Smooth muscle cell (in vitro differentiated cells): ENCODE results near the gene MIP. TPM values are rescaled to one million over a fixed set of nuclear protein-coding genes. Genes with fewer than 3 reads are reported as not detected.

Source experiments
- DNase-seq: peaks from one replicate; lab custom pipeline; 2025; ENCODE audit not compliant: unreplicated experiment; lab: John Stamatoyannopoulos, UW
- H2AFZ ChIP-seq: fragments of 200-600 bp; sonication (generic); 2 replicates; pipeline ENCODE4 v1.6.0; 2016; ENCODE audit warnings: antibody characterized with exemption, low read depth, mild to moderate bottlenecking
- H3F3A ChIP-seq: fragments of 200-600 bp; sonication (generic); 2 replicates; pipeline ENCODE4 v1.6.0; 2017; ENCODE audit warnings: antibody characterized with exemption, low read depth
- H3K27ac ChIP-seq: fragments of 200-600 bp; sonication (generic); 2 replicates; pipeline ENCODE4 v1.5.1; 2016; ENCODE audit warnings: low read depth, mild to moderate bottlenecking
- H3K27me3 ChIP-seq: fragments of 200-600 bp; sonication (generic); 2 replicates; pipeline ENCODE4 v1.6.1; 2016; ENCODE audit warnings: low read depth, mild to moderate bottlenecking
- H3K36me3 ChIP-seq: fragments of 200-600 bp; sonication (generic); 2 replicates; pipeline ENCODE4 v1.5.1; 2016; ENCODE audit warnings: low read depth
- H3K4me1 ChIP-seq: fragments of 200-600 bp; sonication (generic); 2 replicates; pipeline ENCODE4 v1.5.1; 2016; ENCODE audit warnings: low read depth
- H3K4me2 ChIP-seq: fragments of 200-600 bp; sonication (generic); 2 replicates; pipeline ENCODE4 v1.6.0; 2016; ENCODE audit warnings: mild to moderate bottlenecking
- H3K4me3 ChIP-seq: fragments of 200-600 bp; sonication (generic); 2 replicates; pipeline ENCODE4 v1.5.1; 2016; ENCODE audit warnings: mild to moderate bottlenecking
- H3K79me2 ChIP-seq: fragments of 200-600 bp; sonication (generic); 2 replicates; pipeline ENCODE4 v1.6.0; 2016; ENCODE audit warnings: low read depth, mild to moderate bottlenecking
- H3K9ac ChIP-seq: fragments of 200-600 bp; sonication (generic); 2 replicates; pipeline ENCODE4 v1.6.0; 2016; ENCODE audit warnings: low read depth
- H3K9me3 ChIP-seq: fragments of 200-600 bp; sonication (generic); replicated peaks from 2 replicates; pipeline ENCODE4 v1.5.1; 2016; ENCODE audit warnings: low read depth
- H4K20me1 ChIP-seq: fragments of 200-600 bp; sonication (generic); 2 replicates; pipeline ENCODE4 v1.6.0; 2016; ENCODE audit warnings: low read depth
- WGBS: methylation state at CpG from one replicate; pipeline ENCODE4 v1.1.7; 2016; ENCODE audit warnings: low lambda C conversion rate; 5-methylcytosine and 5-hydroxymethylcytosine counted together
- polyA plus RNA-seq: library from polyadenylated mRNA; unstranded; fragments of >200 nt; fragmentation: Nextera tagmentation; extraction: Ambion mirVana; gene quantifications from 2 replicates; pipeline ENCODE4 v1.2.1, GENCODE V29; 2016
- total RNA-seq: library from RNA; depleted of rRNA; stranded (reverse); fragments of >200 nt; gene quantifications from 2 replicates; pipeline ENCODE4 v1.2.3, GENCODE V29; 2014
- TF ChIP-seq, protein P1 (sequence below): fragments of 200-600 bp; sonication (generic); IDR thresholded peaks from 2 replicates; pipeline ENCODE4 v1.5.1; 2017; ENCODE audit warnings: borderline replicate concordance, mild to moderate bottlenecking, antibody characterized with exemption; ENCODE audit not compliant: insufficient read depth, poor library complexity, severe bottlenecking

MIP gene
- total and polyA plus RNA-seq, 2 experiments from 2014 or later = not detected

DNA sequence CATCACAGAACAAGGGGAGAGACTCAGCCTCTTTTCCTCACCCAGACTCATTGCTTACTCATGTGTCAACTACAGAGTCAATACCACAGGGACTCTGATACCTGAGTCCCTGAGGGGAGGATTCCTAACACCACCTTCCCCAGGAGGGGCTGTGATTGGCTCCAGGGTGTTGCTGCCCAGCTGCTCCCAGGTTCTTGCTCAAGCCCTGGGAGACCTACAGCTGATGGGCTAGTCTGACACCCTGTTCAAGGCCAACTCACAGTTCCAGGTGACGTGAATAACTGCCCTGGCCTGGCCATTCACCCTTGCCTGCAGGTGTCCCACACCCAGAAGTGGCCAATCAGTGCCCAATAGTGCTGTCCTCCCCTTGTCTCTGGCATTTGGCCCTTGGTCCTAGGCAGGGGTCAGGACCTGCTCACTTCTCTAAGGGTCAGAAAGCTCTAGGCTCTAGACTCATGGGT is 22.5 kb upstream of the MIP start:
- Histone ChIP-seq H3K4me3 (no peak overlapping the region), H3F3A (no peaks in the 10 kb centered on the region), H3K4me1 (no peaks in the 10 kb centered on the region), H3K9ac (no peak overlapping the region), H4K20me1 (no peaks in the 10 kb centered on the region), H2AFZ (no peak overlapping the region), H3K36me3 (no peaks in the 10 kb centered on the region), H3K9me3 (no peaks in the 10 kb centered on the region), H3K4me2 (no peak overlapping the region), H3K27ac (no peak overlapping the region), H3K79me2 (no peaks in the 10 kb centered on the region), H3K27me3 (no peaks in the 10 kb centered on the region)
- TF ChIP-seq, protein P1, sequence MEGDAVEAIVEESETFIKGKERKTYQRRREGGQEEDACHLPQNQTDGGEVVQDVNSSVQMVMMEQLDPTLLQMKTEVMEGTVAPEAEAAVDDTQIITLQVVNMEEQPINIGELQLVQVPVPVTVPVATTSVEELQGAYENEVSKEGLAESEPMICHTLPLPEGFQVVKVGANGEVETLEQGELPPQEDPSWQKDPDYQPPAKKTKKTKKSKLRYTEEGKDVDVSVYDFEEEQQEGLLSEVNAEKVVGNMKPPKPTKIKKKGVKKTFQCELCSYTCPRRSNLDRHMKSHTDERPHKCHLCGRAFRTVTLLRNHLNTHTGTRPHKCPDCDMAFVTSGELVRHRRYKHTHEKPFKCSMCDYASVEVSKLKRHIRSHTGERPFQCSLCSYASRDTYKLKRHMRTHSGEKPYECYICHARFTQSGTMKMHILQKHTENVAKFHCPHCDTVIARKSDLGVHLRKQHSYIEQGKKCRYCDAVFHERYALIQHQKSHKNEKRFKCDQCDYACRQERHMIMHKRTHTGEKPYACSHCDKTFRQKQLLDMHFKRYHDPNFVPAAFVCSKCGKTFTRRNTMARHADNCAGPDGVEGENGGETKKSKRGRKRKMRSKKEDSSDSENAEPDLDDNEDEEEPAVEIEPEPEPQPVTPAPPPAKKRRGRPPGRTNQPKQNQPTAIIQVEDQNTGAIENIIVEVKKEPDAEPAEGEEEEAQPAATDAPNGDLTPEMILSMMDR = no peak
- 94% methylated on average over 1 of the region's 1 CpG for WGBS
- DNase-seq = no peak

DNA sequence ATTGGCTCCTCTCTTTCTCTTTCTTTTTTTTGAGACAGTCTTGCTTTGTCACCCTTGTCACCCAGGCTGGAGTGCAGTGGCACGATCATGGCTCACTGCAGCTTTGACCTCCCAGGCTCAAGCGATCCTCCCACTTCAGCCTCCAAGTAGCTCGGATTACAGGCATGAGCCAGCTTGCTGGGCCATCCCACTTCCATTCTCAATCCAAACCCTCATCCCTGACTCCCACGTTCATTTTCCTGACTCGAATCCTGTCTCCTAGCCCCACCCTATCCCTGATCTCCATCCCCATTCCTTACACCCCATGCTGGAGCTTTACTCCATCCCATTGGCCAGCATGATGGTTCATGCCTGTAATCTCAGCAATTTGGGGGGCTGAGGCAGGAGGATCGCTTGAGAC is 21.7 kb upstream of the MIP start:
- Histone ChIP-seq H3K4me2 (no peak overlapping the region), H3K4me1 (no peaks in the 10 kb centered on the region), H3F3A (no peaks in the 10 kb centered on the region), H3K79me2 (no peaks in the 10 kb centered on the region), H3K27me3 (no peaks in the 10 kb centered on the region), H3K4me3 (no peak overlapping the region), H3K9me3 (no peaks in the 10 kb centered on the region), H3K27ac (no peak overlapping the region), H3K9ac (no peak overlapping the region), H4K20me1 (no peaks in the 10 kb centered on the region), H2AFZ (no peak overlapping the region), H3K36me3 (no peaks in the 10 kb centered on the region)
- no peak for DNase-seq
- TF ChIP-seq, protein P1 = no peak
- WGBS = 90% methylated on average over 3 of the region's 6 CpGs

DNA sequence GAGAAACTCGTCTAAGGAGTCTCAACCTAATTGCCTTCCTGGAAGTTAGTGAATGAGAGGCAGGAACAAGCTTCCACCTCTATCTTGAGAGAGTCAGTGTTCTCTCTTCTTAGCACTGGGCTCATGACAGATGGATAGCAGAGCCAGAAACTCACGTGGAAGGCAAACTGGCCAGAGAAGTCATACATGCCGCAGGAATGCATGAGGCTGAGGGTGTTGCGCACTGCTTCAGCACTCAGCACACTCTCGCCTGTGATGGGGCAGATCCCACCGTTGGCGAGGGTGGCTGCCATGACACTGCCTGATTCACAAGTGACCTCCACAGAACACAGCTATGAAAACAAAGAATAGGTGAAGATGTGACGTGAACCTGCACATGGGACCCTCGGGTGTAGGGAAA is 19.9 kb upstream of the MIP start:
- TF ChIP-seq, protein P1 = no peak
- Histone ChIP-seq H3K27ac (no peak overlapping the region), H3K9me3 (no peaks in the 10 kb centered on the region), H2AFZ (no peak overlapping the region), H3K4me1 (peaks cover 2% of the 10 kb centered on the region), H3K36me3 (no peaks in the 10 kb centered on the region), H3K4me2 (no peak overlapping the region), H4K20me1 (no peaks in the 10 kb centered on the region), H3K4me3 (no peak overlapping the region), H3K9ac (no peak overlapping the region), H3K27me3 (no peaks in the 10 kb centered on the region), H3F3A (no peaks in the 10 kb centered on the region), H3K79me2 (no peaks in the 10 kb centered on the region)
- WGBS = 96% methylated on average over 9 of the region's 9 CpGs
- no peak for DNase-seq
